SK-N-MC (cell line): Measurements from ENCODE around the gene KCNJ4.

ENCODE experiments used
- EZH2 ChIP-seq: fragments of 200-600 bp; sonication (generic); IDR thresholded peaks from one replicate; pipeline ENCODE4 v1.6.1; 2017; ENCODE audit warnings: antibody characterized with exemption
- FOXP2 ChIP-seq: optimal IDR thresholded peaks from 2 replicates; pipeline ENCODE3; 2011; ENCODE audit warnings: mild to moderate bottlenecking, moderate library complexity; ENCODE audit not compliant: insufficient read depth; ENCODE audit errors: extremely low read length, control extremely low read depth
- POLR2AphosphoS5 ChIP-seq: IDR thresholded peaks from 2 replicates; pipeline ENCODE4 v1.6.1; 2012; ENCODE audit warnings: mild to moderate bottlenecking, low read depth, low read length, borderline replicate concordance

GRCh38 chr22:38497869-38498268 is 42.9 kb upstream of the KCNJ4 start:
- TF ChIP-seq EZH2 (no peak), POLR2AphosphoS5 (no peak), FOXP2 (no peak)
